Progenitor cell of endocrine pancreas (in vitro differentiated cells): Measurements from ENCODE around the gene SH3D21. TPM values are rescaled to one million over a fixed set of nuclear protein-coding genes. Genes with fewer than 3 reads are reported as not detected.
A peak's percentile ranks its signal among the peaks of the same experiment; 100 is the strongest.

Experiments
- DNase-seq: peaks from one replicate; pipeline ENCODE4 v3.0.0; 2021; ENCODE audit warnings: low spot score; ENCODE audit not compliant: unreplicated experiment
- H3K27ac Mint-ChIP-seq: 2 replicates; pipeline ENCODE4 v1.8.0; 2021; ENCODE audit warnings: mild to moderate bottlenecking, moderate library complexity, mixed read lengths
- H3K27me3 Mint-ChIP-seq: 2 replicates; pipeline ENCODE4 v1.8.0; 2021; ENCODE audit warnings: mixed read lengths
- H3K36me3 Mint-ChIP-seq: 2 replicates; pipeline ENCODE4 v1.8.0; 2022; ENCODE audit warnings: mixed read lengths; ENCODE audit not compliant: insufficient read depth
- H3K4me1 Mint-ChIP-seq: 2 replicates; pipeline ENCODE4 v1.8.0; 2021; ENCODE audit warnings: low read depth, mixed read lengths
- H3K4me3 Mint-ChIP-seq: 2 replicates; pipeline ENCODE4 v1.8.0; 2021; ENCODE audit warnings: low read depth, mild to moderate bottlenecking, moderate library complexity, mixed read lengths
- H3K9me3 Mint-ChIP-seq: 2 replicates; pipeline ENCODE4 v1.8.0; 2021; ENCODE audit warnings: low read depth, mixed read lengths
- total RNA-seq: library from RNA; stranded (reverse); gene quantifications from 2 replicates; pipeline ENCODE4 v1.2.1, GENCODE V29; 2021
- TF ChIP-seq, protein P1 (sequence below): fragments of 200-600 bp; sonication (generic); IDR thresholded peaks from one replicate; pipeline ENCODE4 v1.5.0; 2021; ENCODE audit warnings: antibody characterized with exemption, mild to moderate bottlenecking; ENCODE audit not compliant: unreplicated experiment

SH3D21 gene
- total RNA-seq, 1 donor from 2014 or later = 10.6 TPM

DNA sequence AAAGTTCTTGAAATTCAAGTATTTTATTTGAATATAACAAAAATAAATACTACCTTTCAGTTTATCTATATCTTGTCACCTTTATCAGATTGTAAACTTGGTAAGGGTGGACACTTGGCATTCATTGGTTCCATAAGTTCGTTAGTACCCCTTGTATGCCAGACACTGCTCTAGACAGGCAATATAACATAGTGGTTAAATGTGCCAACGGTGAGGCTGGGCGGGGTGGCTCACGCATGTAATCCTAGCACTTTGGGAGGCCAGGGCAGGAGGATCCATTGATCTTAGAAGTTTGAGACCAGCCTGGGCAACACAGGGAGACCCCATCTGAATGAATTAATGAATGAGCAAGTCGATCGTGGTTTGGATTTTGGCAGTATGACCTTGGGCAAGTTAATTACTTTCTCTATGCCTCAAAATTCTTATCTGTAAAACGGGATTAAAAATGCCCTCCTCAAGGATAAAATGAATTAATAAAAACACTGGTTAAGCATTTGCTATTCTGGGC, 26.3 kb upstream of the SH3D21 start:
- H3K36me3 Mint-ChIP-seq = peaks cover 9% of the 10 kb centered on the region
- no peaks in the 10 kb centered on the region for H3K9me3 Mint-ChIP-seq
- H3K27ac Mint-ChIP-seq = no peak overlapping the region
- no peaks in the 10 kb centered on the region for H3K27me3 Mint-ChIP-seq
- H3K4me1 Mint-ChIP-seq = peaks cover 2% of the 10 kb centered on the region
- H3K4me3 Mint-ChIP-seq = no peak overlapping the region
- no peak for DNase-seq
- TF ChIP-seq, protein P1, sequence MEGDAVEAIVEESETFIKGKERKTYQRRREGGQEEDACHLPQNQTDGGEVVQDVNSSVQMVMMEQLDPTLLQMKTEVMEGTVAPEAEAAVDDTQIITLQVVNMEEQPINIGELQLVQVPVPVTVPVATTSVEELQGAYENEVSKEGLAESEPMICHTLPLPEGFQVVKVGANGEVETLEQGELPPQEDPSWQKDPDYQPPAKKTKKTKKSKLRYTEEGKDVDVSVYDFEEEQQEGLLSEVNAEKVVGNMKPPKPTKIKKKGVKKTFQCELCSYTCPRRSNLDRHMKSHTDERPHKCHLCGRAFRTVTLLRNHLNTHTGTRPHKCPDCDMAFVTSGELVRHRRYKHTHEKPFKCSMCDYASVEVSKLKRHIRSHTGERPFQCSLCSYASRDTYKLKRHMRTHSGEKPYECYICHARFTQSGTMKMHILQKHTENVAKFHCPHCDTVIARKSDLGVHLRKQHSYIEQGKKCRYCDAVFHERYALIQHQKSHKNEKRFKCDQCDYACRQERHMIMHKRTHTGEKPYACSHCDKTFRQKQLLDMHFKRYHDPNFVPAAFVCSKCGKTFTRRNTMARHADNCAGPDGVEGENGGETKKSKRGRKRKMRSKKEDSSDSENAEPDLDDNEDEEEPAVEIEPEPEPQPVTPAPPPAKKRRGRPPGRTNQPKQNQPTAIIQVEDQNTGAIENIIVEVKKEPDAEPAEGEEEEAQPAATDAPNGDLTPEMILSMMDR = no peak

DNA sequence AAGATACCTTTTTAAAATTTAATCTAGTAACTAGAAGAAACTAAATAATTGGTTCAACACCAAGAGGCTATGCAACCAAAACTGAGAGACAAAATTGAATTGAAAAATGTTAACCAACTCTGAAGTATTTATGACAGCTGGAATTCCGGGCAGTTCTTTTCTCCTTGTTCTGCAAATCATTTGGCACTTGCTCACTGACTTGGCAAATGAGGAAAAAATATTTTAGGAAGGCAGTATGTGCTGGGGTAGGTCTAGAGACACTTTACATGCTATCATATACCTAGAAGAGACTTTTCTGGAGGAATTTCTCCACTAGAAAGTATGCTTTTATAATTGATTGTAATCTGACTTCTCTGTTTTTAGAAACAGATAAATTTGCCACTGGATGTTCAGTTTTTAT, 22.1 kb upstream of the SH3D21 start:
- no peak for DNase-seq
- H3K36me3 Mint-ChIP-seq = peaks cover 18% of the 10 kb centered on the region
- TF ChIP-seq, protein P1 = no peak
- no peak overlapping the region for H3K4me3 Mint-ChIP-seq
- H3K4me1 Mint-ChIP-seq = peaks cover 2% of the 10 kb centered on the region
- H3K27me3 Mint-ChIP-seq = no peaks in the 10 kb centered on the region
- no peak overlapping the region for H3K27ac Mint-ChIP-seq
- no peaks in the 10 kb centered on the region for H3K9me3 Mint-ChIP-seq

DNA sequence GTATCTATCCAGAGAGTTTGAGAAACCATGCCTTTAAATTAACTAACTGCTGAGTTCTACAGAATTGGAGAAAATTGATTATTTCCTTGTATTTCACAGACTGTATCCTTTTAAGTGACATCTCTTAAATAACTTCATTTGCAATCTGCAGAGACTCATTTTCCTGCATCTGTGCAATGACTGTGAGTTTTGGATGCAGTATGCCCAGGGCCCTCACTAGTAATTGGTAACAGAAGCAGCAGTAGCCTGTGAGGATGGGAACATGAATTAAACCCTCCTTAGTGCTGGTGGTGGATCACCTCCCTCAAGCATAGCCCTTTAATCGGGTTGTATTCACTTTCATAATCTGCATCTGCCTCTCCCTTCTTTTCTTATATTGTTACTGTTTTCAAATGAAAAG, 21.7 kb upstream of the SH3D21 start:
- Mint-ChIP-seq H3K9me3 (no peaks in the 10 kb centered on the region), H3K4me1 (peaks cover 2% of the 10 kb centered on the region), H3K36me3 (peaks cover 20% of the 10 kb centered on the region), H3K4me3 (no peak overlapping the region), H3K27me3 (no peaks in the 10 kb centered on the region), H3K27ac (no peak overlapping the region)
- TF ChIP-seq, protein P1 = no peak
- DNase-seq = no peak

DNA sequence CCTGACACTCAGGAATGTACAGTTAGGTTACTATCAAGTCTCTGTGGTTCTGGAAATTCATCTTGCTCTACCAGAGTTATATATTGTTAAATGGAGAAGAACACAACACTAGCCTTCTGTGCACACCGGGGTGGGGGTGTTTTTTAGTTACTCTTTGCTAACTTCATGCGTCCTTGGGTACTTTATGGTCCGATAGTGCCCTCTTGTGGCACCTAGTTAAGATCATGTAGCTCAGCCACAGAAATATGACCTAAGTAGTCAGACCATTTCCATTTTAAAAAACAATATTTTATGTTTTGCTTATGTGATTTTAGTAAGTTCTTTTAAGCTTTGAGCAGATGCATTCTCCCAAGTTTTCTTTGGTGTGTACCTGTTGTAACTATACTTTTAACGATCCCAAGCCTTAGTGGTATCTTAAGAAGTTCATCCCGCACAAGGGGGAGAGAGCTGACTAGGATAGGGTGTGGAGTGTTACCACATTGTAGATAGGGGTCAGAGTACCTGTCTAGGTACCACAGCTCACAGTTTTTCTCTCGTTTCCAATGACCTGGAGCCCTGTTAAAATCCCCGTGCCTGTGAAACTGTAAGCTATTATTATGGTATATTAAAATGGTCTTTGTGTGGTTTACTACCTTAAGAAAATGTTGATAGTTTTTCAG, 20.6 kb upstream of the SH3D21 start:
- TF ChIP-seq, protein P1 = peak; percentile 80
- H3K4me1 Mint-ChIP-seq = peaks cover 3% of the 10 kb centered on the region
- no peak for DNase-seq
- no peaks in the 10 kb centered on the region for H3K9me3 Mint-ChIP-seq
- no peak overlapping the region for H3K4me3 Mint-ChIP-seq
- H3K27me3 Mint-ChIP-seq = no peaks in the 10 kb centered on the region
- H3K36me3 Mint-ChIP-seq = peaks cover 25% of the 10 kb centered on the region
- peak overlapping the region; percentile 78 for H3K27ac Mint-ChIP-seq

DNA sequence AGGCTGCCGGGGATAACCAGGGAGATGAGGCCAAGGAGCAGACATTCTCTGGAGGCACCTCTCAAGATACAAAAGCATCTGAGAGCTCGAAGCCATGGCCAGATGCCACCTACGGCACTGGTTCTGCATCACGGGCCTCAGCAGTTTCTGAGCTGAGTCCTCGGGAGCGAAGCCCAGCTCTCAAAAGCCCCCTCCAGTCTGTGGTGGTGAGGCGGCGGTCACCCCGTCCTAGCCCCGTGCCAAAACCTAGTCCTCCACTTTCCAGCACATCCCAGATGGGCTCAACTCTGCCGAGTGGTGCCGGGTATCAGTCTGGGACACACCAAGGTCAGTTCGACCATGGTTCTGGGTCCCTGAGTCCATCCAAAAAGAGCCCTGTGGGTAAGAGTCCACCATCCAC, 19.4 kb upstream of the SH3D21 start:
- DNase-seq = no peak
- TF ChIP-seq, protein P1 = no peak
- Mint-ChIP-seq H3K27ac (peak overlapping the region; percentile 69), H3K9me3 (no peaks in the 10 kb centered on the region), H3K36me3 (peaks cover 32% of the 10 kb centered on the region), H3K4me3 (no peak overlapping the region), H3K4me1 (peaks cover 4% of the 10 kb centered on the region), H3K27me3 (no peaks in the 10 kb centered on the region)
